GM21528 (cell line): Measurements from ENCODE around the gene SNUPN.
A peak's percentile ranks its signal among the peaks of the same experiment; 100 is the strongest.

ENCODE experiments used
- ATAC-seq: cut with Tn5 transposase; IDR thresholded peaks from one replicate; pipeline ENCODE4 v1.9.1; 2021; ENCODE audit warnings: mild to moderate bottlenecking, moderate library complexity; ENCODE audit not compliant: unreplicated experiment, low FRiP score

Gene SNUPN

DNA sequence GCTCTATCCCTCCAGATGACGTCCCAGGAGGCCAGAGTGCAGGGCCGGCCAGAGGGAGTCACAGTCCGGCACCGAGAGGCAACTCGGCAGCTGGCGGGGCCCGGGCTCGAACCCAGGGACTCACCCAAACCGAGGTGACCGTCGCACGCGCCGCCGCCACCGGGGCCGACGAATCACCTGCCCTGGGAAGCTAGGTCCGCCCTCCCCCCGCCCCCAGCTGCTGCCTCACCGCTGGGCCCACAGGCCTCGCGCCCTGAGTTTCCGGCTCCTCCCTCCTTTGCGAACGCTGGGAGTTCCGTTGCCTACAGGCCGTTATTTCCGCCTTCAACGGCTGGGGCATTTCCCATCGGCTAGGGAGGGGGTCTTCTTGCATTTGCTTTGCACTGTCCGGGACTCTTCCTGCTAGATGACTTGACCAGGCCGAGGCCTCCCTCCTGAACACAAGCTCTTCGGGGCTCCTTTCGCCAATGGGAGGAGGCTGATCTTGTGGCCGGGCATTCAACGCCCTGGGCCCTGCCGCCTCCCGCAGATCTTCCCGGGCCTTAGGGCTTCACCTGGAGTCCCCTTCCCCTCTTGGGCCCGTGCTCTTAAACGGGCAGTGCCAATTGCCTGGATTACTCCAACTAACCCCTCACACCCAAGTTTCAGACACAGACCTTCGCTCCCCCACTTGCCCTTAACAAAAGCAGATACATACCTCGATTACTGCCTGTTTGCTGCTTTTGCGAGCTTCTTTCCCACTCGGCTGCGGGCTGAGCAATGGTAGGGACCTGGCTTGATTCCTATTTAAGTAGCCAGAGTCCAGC, at the start of gene SNUPN:
Gene SNUPN, minus strand, starts transcription at position 184 of the 806 bp plus-strand sequence. CDS start 4,674 bp downstream, outside the sequence.
- ATAC-seq, result peak; percentile 75

DNA sequence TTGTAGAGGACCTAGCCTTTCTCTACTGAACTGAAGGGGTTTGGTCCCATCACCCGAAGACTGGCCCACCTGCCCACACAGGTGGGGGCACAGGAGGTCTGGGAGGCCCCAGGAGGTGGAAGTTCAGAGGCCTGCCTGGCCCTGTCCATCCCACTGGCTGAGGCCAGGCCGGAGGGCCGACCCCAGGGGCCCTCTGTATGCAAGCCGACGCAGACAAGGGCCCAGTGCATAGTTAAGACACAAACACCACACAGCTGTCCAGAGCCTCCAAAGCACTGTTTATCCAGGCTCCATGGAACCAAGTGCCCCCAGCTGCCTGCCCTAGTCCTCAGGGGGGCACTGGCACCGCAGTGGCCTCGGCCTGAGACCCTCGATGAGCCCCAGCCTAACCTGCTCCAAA, 48.8 kb upstream of the SNUPN start:
- ATAC-seq, result no peak

DNA sequence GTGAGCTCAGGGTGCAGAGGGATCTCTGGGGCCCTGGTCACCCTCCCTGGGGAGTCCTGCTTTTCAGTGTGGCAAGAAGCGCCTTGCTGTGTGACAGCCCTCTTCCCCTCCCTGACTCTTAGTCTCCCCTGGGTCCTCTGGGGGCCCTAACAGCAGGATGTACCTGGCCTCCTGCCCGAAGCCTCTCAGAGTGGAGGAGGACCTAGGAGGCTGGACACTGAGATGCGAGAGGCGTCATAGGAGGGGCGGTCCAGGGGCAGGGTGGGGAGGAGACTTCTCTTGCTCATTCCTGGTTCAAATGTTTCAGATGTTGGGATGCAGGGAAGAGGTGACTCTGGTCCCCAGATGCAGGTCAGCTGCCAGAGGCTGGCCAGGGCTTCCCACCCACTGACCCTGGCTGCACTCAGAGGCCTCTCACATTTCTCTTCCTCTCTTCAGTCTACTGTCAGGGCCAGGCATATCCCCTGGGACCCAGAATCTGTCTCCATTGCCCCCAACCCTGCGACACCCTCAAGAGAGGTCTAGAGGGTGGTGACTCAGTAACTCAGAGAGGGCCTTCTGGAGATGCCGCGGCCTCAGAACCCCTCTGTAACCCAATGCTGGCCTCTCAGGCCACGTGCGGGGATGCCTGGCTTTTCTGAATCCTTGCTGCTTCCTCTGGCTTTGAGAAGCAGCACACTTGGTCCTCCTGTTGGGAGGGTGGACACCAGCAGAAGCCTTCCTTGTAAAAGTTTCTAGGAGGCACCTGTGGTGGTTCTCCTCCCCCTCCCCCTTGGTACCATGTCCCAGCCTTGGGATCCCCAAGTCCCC, 48.1 kb upstream of the SNUPN start:
- ATAC-seq, result no peak

DNA sequence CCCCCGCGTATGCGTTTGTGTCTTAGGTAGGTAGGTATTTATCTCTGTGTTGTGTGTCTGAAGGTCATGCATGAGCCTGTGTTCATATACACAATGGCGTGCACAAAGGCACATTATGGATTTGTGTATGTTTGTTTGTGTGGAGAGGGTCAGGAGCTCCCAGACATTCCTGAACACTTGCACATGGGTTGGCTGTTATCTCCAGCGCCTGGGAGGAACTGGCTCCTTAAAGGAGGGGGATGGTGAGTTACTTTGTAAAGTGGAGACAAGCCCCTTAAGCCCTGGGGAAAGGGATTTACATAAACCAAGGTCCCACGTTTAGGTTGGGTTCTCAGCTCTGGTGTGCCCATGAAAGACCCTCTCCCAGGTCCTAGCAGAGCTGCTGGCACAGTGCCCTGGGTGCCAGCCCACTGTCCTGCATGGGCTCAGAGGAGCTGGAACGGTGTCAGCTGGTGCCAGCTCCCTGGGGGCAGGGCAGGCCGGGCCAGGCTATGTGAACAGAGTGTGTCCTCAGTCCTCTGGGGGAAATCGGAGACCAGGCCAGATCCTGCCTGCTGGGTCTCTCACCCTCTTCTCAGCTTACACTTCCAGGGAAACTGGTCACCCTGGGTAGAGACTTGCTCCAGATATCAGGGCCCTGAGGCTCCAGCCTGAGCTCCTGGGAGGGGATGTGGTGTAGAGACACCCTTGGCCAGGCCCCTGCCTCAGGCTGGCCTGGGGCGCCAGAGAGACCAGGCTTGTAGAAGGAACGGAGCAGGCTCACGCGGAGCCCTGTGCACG, 47.3 kb upstream of the SNUPN start:
- no peak for ATAC-seq

DNA sequence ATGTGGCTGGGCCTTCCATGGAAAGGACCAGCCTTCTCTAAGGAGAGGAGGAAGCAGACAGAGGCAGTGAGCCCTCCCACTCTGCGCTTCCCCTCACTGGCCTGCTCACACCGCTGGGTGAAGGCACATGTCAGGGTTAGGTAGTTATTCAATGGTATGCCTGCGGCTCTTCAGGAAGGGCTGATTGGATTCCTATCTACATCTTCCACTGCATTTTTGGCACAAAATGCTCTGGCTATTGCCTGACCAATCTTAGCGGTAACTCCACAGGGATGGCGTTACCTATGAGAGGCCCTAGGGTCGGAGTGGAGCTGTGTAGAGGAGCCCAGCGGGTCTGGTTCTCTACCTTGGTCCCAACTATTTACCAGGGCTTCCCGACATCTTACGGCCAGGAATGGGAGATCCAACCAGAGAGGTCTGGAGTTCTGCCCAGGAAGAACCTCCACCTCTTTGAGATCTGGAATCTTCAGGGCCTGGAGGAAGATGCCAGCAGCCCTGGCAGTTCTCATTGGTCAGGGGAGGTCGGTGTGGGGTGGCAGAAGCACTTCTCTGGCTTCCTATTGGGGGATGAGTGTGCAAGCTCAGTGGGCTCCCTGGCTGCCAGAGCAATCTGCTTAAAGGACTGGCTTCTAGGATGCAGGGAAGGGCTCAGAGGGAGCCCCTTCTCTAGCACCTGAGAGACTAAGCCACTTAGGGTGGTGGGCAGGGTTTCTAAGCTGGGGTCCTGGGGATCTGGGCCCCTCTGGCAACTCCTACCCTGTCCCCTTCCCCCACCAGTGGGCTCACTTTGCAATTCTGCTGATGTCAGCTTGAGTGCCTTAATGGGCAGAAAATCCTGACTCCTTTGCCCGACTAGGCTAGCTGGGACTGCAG, 46.4 kb upstream of the SNUPN start:
- ATAC-seq, result no peak

DNA sequence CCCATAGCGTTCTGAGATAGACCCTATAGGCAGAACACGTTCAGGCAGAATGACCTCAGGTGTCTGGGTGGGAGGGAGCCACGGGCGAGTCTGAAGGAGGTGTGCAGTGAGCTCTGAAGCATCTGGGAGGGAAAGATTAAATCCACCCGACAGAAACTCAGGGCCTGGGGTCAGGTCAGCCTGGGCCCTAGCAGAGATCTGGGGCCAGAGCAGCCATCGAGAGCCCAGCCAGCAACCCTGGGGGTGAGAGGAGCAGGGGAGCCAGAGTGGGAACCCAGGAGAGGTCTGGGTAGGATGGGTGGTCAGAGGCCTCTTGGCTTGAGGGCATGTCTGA, 44.3 kb upstream of the SNUPN start:
- no peak for ATAC-seq

DNA sequence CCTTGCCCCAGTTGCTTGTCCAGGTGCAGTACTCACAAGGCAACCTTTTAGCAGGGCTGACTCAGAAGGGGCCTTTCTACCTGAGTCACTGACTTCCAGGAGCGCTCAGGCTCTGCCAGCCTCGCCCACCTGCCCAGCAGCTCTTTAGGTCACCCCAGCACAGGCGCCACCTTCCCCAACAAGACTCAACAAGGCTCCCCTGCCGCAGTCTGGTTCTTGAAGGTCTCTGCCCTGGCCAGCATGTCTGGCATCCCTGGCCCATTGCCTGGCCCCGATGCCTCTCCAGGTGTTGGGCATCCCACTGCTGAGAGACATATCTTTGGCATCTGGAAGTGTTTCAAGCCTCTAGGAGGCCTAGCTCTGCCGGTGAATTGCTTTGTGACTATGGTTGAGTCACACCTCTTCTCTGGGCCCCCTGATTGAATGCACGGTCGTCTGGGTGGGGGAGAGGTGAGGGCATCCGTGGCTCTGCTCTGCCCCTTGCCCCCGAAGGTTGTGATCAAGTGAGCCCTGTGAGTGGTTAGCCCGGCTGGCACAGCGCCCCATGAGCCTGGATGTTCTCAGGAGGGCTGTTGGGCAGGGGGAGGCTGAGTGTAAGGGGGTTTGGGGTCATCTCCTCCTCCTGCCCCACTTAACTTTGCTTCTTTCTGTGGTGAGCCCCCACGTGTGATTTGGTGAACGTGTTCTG, 43.8 kb upstream of the SNUPN start:
- no peak for ATAC-seq

DNA sequence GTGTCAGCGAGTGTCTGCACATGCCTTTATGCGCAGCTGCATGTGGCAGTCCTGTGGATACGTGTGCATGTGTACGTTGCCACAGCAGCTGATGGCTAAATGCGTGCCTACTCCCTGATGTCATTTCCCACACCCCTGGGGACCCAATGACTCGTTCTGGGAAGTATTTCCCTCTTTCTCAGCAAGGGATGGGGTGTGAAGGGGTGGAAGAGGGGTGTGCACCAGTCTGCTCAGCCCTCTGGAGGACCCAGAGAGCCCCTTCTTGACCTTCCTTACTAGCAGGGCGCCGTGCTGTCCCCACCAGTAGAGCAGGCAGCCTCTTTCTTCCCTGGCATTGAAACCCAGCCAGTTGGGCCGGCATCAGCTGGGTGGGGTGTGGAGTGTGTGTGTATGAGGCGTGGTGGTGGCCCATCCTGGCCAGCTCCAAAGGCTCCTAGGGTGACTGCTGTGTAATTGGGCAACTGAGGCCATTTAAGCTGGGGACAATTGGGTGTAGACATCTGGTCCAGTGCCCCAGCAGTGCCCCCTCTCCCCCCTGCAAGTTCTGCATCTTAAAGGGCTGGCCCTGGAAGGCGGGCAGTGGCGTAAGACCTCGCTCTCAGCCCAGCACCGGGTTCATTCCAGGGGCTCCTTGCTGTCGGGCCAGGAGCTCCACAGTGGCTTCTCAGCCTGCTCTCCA, 41.4 kb upstream of the SNUPN start:
- ATAC-seq, result no peak

DNA sequence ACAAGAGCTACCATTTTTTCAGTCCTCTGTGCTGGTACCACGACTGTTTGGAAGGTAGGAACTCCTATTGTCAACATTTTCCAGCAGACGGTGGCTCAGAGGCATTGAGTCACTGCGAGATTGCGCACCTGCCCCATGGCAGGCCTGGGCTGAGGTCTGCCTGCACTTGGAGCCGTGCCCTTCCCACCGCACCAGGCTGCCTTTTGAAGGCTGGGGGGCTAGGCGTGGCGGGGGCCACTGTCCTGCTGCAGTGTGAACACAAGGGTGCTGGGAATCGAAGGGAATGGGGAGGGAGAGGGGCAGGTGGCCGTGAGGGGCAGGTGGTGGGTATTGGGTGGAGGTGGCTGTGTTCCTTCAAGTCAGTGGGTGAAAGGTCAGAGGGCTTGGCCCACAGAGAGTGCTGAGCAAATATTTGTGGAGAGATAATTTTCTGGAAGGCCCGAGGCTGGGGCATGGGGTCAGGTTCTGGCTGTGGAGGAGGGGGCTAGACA, 38.5 kb upstream of the SNUPN start:
- ATAC-seq, result no peak

DNA sequence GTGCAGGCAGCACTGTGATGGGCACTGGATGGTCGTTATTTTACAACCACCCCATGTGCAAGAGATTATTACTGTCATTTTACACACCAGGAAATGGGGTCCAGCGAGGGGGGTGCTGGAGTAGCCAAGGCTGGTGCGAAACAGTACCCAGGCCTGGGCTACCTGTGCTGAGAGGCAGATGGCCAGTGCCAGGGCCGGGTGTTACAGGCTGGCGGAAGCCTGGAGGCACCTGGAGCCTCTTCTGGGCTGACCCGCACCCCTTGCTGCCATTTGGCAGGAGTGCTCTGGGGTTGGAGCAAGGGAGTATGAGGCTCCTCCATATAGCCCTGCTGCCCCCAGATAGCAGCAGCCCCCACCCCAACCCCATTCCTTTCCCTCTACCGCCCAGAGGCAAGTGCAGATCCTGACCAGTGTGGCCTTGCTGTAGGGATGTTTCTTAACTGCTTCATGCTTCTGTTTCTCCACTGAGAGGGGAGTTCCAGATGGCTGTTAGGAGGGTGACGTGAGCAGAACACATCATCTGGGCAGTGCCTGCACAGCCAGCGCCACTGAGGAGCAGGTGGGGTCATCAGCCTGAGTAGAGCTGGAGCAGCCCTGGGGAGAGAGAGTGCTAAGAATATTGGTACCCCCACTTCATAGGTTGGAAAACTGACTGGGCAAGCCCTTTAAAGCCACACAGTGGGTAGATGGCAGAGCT, 37.4 kb upstream of the SNUPN start:
- ATAC-seq, result no peak

DNA sequence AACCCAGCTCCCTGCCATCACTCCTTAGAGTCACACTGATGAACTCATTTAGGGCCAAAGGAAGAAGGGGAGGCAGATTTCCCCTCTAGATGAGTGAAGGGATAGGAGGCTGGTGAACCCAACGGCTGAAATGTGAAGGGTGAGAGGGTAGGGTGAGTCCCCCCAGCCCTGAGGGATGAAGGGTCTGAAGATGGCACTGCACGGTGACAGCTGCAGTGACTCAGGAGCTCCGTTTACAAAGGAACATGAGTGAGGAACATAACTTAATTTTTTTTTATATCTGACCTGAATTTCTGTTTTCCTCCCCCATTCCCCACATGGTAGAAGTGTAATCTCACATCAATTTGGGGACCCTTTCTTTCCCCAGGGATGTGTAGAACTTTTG, 36.2 kb upstream of the SNUPN start:
- ATAC-seq, result no peak

DNA sequence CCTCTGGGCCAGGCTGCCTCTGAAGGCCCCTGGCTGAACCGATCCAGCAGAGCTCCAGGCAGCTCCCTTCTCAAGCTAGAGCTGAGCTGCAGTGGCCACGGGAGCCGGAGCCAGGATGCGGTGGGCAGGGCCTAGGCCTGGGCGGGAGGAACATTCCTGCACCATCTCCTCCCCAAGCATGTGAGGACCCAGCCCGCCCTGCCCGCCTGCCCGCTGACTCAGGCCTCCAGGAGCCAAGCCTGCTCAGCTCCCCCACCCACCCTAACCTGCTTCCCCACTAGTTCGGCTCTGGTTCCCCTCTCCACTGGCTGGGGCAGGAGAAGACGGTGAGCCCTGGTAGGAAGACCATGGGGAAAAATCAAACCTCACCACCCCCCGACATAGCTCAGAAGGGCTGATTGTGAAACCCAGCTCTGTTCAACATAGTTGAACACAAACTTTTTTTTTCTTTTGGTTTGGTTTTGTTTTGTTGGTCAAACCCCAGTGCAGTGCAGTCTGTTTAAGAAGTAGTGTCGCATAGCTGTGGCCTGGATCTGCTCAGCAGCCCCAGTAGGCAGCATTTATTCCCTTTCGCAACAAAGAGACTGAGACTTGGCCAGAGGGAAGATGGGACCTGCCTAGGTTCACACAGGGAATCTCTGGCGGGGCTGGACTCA, 35.7 kb upstream of the SNUPN start:
- no peak for ATAC-seq

DNA sequence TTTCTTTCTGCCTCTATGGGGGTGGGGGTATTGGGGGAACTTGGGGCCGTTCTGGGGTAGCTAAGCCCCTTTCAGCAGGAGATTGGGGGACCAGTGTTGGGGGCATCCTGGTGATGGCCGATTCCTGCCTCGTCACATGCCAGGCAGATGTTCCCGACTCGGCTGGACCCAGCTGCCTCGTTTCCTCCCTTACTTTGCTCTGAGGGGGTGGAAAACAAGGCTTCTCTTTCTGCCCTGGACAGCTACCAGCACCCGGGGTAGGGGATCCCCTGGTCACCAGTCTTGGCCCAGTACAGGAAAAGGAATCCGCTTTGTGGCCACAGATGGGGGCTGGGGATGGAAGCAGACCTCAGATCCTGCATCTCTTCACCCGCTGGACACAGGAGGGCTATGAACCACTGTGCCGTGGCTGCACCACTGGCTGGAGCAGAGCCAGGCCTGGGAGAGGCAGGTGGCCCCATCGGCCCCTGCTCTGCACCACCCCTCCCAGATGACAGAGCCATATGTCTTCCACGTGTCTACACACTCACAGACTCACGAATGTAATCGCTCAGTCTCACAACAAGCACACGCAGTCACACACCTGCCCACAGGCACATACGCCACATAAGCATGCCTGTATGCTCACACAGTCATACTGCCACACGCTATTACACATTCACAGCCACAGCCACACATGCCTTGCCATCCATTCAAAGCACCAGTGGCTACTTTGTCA, 34.6 kb upstream of the SNUPN start:
- no peak for ATAC-seq

DNA sequence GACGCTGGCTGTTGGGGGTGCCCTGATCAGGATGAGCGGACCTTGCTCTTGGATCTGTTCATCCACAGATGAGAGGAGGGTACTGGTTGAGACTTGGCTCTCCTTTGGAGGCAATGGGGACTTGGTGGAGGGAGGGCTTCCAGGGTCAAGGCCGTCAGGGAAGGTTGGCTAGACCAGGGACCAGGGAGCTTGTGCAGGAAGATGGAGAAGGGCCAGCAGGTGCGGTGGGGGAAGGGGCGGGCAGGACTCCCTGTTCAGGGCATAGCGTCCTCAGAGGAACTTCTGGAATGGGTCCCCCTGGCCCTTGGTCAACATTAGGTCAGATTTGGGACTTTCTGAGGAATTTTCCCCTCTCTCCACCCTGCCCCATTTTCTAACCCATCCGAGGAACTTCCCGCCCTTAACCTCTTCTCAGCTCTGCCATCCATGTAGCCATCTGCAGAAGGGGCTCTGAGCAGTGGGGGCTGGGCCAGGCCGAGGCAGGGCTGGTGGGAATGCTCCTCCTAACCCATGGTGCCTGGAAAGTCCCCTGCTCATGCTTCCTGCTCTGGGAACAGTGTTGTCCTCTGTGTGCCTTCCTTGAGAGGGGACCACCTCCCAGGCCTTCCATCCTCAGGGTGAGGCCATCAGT, 33.7 kb upstream of the SNUPN start:
- ATAC-seq, result no peak

DNA sequence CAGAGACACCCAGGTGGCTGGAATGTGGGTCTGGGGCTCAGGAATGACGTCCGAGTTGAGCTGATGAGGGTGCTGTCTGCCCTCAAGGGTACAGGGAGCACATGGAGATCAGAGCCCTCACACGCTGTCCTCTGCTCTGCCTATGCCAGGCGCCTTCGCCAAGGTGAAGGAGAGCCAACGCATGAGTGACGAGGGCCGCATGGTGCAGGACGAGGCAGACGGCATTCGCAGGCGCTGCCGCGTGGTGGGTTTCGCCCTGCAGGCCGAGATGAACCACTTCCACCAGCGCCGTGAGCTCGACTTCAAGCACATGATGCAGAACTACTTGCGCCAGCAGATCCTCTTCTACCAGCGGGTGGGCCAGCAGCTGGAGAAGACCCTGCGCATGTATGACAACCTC, 31.3 kb upstream of the SNUPN start:
- no peak for ATAC-seq

DNA sequence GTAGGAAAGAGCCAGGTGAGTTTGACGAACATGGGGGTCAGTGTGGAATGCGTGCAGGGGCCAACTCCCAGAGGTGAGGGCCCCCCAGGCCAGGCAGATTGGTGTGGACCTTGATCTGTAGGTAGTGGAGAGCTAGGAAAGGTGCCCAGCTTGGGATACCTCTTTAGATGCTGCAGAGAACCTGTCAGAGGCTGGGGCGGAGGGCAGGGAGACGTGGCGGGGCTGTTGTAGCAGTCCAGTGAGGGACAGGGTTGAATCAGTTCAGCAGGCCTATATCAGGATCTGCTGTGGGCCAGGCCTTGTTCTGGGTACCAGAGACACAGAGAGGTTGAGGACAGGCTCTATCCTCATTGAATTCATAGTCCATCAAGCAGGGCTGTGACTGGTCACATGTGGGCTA, 30.8 kb upstream of the SNUPN start:
- ATAC-seq, result no peak

DNA sequence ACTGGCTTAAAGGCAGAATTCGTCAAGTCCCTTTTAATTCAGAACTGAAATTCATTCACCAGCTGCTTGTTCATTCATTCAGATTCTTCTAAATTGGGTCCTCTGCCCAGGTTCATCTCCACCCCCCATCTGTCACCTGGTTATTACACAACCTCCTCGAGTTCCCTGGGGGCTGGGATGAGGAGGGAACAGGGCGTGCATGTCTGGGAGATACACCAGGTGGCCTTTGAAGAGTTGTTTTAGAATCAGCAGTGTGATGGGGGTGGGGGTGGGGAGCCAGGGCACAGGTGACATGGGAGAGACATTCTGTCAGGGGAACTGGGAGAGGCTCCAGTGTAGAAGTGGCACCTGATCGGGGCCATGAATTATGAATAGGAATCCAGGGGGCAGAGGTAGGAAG, 30.4 kb upstream of the SNUPN start:
- ATAC-seq, result no peak
